NCI-H1092 (cell line): ENCODE measurements around the gene MPEG1.

ENCODE experiments used
- DNase-seq: peaks from one replicate; lab custom pipeline; 2025; lab: John Stamatoyannopoulos, UW

The MPEG1 gene

DNA sequence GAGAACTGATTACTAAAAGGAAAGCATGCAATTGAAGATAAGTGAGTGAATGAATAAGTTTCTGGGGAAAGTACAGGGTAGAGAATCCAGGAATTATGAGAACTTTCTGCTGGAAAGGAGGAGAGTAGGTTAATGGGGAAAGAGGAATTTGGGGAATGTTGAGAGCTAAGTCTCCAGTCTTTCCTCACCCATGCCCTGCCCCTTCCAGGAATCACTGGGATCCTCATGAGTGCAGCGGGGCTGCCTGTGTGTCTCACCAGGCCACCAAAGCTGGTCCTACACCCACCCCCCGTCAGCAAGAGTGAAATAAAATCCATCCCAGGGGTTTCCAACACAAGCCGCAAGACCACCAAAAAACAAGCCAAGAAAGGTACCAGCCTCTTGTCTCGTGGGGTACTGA lies 23.8 kb downstream of the MPEG1 start:
- DNase-seq: no peak

GRCh38 chr11:59187587-59187986 lies 25.1 kb downstream of the MPEG1 start:
- no peak for DNase-seq

DNA sequence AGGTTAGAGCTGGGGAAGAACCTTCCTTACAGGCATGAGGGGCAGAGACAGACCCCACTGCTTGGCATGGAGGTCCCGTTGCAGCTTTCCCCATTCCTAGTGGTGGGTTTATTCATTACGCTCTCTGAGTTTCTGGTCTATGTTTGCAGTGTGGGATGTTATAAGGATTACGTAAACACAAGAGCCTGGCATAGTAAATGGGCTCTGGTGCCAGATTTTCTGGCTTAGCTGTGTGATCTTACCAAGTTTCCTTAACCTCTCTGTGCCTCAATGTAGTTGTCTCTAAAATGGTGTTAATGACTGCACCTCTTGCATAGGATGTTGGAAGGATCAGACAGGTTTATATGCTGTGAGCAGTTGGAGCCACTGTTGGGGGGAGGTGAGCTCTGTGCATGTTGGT lies 25.7 kb downstream of the MPEG1 start:
- no peak for DNase-seq

GRCh38 chr11:59186130-59186594 lies 26.6 kb downstream of the MPEG1 start:
- no peak for DNase-seq

DNA sequence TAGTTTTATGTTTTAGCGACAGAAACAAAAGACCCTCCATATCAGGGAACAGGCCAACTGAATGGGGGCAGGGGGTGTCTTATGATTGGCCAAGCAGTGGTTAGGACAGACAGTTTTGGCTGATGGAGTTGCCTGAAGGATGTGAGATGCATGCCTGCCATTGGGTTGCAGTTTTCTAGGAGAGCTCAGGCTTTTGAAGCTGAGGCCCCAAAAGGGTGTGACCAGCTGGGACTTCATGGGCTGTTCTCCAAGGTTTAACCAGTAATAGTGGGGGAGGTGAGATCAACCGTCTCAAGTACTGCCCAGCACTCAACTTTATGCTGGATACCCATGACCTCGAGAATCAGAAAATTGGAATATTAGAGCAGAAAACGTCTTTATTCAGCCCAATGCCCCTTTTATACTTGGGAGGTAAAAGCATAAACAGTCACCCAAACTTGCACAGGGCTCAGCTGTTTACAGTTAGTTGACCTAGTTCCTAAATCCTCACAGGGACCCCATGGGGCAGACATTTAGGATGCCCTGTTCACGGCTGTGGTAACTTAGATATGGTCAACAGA lies 27.3 kb downstream of the MPEG1 start:
- no peak for DNase-seq

DNA sequence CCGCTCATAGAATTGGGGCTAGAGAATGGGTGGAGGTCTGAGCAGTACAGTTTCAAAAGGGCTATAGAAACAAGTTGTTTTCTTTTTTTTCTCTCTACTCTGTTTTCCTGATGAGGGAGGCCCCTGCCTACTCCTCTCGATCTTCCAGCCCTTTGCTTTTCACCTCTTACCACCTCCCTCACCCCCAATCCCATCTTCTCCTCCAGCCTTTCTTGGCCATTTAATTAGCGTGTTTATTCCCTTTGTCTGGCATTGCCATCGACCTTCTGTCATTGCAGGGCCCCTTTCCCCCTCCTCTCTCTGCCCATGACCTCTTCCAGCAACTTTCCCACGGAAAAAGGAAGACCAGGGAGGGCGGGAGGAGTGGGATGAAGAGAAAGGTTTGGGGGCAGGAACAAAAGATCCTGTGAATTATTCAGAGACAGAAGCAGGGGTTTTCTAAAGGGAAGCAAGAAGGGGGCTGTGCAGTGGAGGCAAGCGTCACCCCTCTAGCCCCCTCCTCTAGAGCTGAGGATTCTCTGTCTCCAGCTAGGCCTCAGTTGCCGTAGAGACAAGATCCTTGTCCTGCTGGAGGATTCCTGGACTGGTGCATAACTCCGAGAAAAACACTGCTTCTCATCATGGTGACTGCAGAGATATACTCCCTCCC lies 27.9 kb downstream of the MPEG1 start:
- DNase-seq: no peak

GRCh38 chr11:59183771-59184170 lies 29.0 kb downstream of the MPEG1 start:
- DNase-seq: no peak

DNA sequence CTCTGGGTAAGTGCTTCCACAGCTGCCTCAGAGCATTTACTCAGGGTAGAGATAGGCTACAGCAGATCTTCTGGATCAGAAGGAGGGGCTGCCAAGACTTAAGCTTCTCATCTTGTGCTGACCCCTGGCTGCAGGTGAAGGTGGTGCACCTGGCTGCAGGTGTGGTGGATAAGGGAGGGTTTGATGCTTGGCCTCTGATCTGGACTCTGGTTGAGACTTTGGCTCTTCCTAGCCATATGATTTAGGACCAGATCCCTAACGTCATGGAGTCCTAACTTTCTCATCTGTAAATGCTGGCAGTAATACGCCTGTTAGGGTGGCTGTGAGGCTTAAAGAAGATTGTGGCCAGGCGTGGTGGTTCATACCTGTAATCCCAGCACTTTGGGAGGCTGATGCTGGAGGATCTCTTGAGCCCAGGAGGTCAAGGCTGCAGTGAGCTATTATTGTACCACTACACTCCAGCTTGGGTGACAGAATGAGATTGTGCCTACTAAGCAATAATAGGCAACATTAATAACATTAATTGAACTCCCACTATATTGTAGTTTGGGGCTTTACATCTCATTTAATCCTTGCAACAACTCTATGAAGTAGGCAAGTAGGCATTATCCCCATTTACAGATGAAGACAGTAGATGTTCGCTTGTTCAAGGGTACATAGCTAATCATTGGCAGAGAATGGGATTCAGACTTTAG lies 30.1 kb downstream of the MPEG1 start:
- no peak for DNase-seq

GRCh38 chr11:59181746-59182456 lies 30.8 kb downstream of the MPEG1 start:
- DNase-seq: no peak

DNA sequence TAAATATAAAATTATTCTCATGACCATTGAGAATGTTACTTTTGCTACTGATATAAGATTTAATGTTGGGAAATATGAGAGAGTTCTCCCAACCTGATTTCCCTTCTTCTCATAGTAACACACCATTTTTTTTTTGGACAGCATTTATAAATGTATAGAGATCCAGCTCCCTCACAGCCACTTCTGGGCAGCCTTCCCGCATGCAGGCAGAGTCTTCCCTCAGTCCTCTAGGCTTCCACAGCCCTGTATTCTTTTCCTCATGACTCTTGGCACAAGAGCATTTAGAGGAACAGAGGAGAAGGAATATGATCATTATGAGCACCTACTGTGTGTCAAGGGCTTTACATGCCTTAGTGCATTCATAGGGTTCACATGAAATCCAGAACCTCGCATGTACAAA lies 31.8 kb downstream of the MPEG1 start:
- DNase-seq: no peak

- DNase-seq: no peak
Observed at GRCh38 chr11:59180168-59180776, 32.5 kb downstream of the MPEG1 start.

DNA sequence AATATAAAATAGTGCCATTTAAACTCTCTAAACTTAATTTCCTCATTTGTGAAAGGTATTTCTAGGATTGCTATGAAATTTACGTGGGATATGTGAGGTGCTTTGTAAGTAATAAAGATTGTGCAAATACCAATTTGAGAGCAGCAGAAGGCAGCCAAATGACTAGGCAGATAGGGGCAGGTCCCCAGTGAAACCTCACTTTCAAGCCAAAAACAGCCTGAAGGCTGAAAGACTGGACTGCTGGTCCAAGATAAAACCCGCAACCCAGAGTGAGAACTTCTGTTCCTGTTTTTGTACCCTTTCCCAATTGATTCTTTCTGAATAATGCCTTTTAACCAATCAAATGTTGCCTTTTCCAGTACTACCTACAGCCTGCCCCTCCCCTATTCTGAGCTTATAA lies 33.6 kb downstream of the MPEG1 start:
- no peak for DNase-seq

DNA sequence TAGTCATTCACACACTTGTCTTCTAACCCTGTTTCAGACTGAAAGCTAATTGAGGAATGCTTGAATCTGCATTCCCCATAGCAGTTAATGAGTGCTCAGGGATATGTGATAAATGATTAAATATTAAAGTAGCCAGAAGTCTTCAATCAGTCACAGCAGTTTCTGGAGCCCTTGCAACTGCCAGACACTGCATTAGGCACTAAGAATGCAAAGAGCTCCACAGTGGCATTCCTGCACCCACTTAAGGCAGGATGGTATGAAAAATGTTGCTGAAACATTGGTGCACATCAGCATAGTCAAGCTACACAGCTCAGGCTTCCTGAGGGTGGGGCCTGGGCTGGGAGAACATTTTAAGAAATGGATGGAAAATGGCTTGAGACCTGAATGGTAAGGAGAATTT lies 34.3 kb downstream of the MPEG1 start:
- no peak for DNase-seq

- DNase-seq: no peak
Observed at GRCh38 chr11:59176330-59176729, 36.4 kb downstream of the MPEG1 start.

GRCh38 chr11:59175091-59175501 lies 37.6 kb downstream of the MPEG1 start:
- DNase-seq: no peak

GRCh38 chr11:59174664-59175033 lies 38.1 kb downstream of the MPEG1 start:
- no peak for DNase-seq

DNA sequence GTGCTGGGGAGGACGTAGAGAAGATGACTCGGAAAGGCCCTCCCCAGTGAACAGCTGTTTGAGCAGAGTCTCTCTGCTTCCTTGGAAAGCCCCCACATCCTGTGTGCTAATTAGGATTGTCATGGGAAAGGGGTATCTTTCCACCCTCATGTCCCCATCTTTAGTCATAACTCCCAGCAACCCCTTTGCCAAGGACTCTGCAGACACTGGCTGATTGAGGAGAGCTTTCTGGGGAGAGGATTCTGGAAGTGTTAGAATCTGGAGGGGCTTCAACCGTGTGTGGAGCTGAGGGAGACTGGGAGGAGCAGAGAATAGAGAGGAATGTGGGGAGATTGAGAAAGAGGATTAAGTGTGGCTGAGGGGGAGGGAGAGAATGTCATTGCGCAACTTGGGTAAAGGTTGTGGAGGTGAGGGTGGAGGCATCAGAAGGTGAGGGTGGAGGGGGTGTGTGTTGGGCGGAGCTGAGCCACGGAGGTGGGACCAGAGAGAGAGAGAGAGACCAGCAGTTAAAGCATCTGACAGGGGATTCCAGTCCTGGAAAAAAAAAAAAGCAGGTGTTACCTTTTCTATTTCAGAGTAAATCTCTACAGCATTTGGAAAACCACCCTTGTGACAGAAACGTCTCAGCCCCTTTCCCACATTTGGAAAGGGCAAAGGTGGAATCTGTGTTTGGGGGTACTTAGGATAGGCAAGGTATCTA lies 38.6 kb downstream of the MPEG1 start:
- no peak for DNase-seq

GRCh38 chr11:59173080-59173963 lies 39.4 kb downstream of the MPEG1 start:
- DNase-seq: no peak

DNA sequence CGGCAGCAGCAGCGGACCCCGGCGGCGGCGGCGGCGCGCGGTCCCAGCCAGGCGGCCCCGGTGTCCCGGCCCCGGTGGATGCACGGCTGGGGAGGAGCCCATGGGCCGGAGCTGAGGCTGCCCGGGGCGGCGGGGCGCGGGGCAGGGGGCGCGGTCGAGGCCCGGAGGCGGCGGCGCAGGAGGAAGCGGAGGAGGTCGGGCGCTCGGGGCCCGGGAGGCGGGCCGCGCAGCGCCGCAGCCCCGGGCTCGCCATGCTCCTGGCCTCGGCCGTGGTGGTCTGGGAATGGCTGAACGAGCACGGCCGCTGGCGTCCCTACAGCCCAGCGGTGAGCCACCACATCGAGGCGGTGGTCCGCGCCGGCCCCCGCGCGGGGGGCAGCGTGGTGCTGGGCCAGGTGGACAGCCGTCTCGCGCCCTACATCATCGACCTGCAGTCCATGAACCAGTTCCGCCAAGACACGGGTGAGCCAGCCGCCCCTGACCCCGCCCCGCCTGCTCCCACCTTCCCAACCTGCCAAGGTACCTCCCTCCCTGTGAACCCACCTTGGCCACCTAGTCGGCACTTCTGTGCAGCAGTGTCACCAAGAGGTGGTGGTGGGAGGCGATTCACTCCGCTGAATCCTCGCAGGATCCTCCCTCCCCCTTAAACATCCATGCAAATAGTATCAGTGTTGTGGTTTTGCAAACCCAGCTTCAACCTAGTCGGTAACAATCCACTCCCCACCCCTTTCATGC lies 40.2 kb downstream of the MPEG1 start:
- no peak for DNase-seq
